Uterus (tissue), 2 donors: Measurements from ENCODE around the gene RTP3.

ENCODE experiments used
- CTCF ChIP-seq, 4 experiments: fragments of 200-600 bp in 2 of 4; fragments of 450-650 bp in 2 of 4; sonication (generic) in 2 of 4; IDR thresholded peaks; one replicate each; pipeline ENCODE4 v1.5.1; 2016 to 2019; ENCODE audit warnings: antibody characterized with exemption in 4 of 4, mild to moderate bottlenecking in 2 of 4, moderate library complexity in 1 of 4
- POLR2A ChIP-seq, 2 donors: fragments of 450-650 bp; IDR thresholded peaks; one replicate each; pipeline ENCODE4 v1.6.1; 2016; ENCODE audit warnings: antibody characterized with exemption in 2 of 2, mild to moderate bottlenecking in 1 of 2, moderate library complexity in 1 of 2

GRCh38 chr3:46516521-46516920 lies 18.7 kb downstream of the RTP3 start:
- TF ChIP-seq CTCF (IDR thresholded peaks at IDR 0.05), result no peak
- no peak for TF ChIP-seq POLR2A (IDR thresholded peaks at IDR 0.05)
